ENCODE data around the gene TSTD1. TPM values are rescaled to one million over a fixed set of nuclear protein-coding genes. Genes with fewer than 3 reads are reported as not detected.

The TSTD1 gene
- total and polyA plus RNA-seq, 2 of the 8 experiments (the other 6 are each of a cell fraction or from before 2014, with no cell fraction given), result 60.9 to 314 TPM

GRCh38 chr1:160999376-160999775, 39.4 kb downstream of the TSTD1 start:
- Histone ChIP-seq H2AFZ (ENCODE audit: low read length) (no peak overlapping the region), H3K4me3 (ENCODE audit: extremely low read depth in 1 of 4, insufficient read depth in 2 of 4, low read depth in 3 of 4, low read length in 4 of 4) (no peak overlapping the region), H3K27me3 (replicated peaks in 1 of 4; ENCODE audit: control insufficient read depth in 3 of 4, extremely low read depth in 1 of 4, insufficient read depth in 3 of 4, low read length in 3 of 4) (no peaks in the 10 kb centered on the region), H3K4ac (replicated peaks; ENCODE audit: insufficient read length, low read depth, low read length) (no peak overlapping the region), H4K20me1 (replicated peaks in 1 of 2; ENCODE audit: control insufficient read depth in 1 of 2, insufficient read depth in 2 of 2, low read length in 2 of 2) (peaks cover 0 to 16% of the 10 kb centered on the region in 2 experiments), H3K14ac (ENCODE audit: insufficient read length) (no peak overlapping the region), H2BK12ac (ENCODE audit: low read depth, low read length) (no peak overlapping the region), H3K4me1 (replicated peaks in 1 of 4; ENCODE audit: control insufficient read depth in 3 of 4, insufficient read depth in 4 of 4, low read length in 3 of 4) (peaks cover 0 to 3% (median 0%) of the 10 kb centered on the region in 4 experiments; a peak in 1 of 7 replicates), H2BK120ac (replicated peaks; ENCODE audit: low read depth, low read length) (no peak overlapping the region), H2BK15ac (ENCODE audit: low read length) (no peak overlapping the region), H3K18ac (ENCODE audit: extremely low read depth, low read length) (no peak overlapping the region), H4K8ac (ENCODE audit: extremely low read depth, insufficient read depth, low read length) (no peak overlapping the region; the same call in 1 of the 2 replicates), H2BK20ac (ENCODE audit: low read length) (no peak overlapping the region), H3K4me2 (ENCODE audit: insufficient read depth in 1 of 2, low read depth in 2 of 2, low read length in 2 of 2) (no peak overlapping the region), H3K79me1 (ENCODE audit: low read depth, low read length) (peaks cover 4% of the 10 kb centered on the region), H3K79me2 (ENCODE audit: control insufficient read depth in 1 of 2, insufficient read depth in 2 of 2, low read length in 2 of 2) (peaks cover 0 to 25% of the 10 kb centered on the region in 2 experiments; a peak in 3 of 4 replicates), H3K9ac (replicated peaks in 1 of 4; ENCODE audit: extremely low read depth in 1 of 4, low read depth in 3 of 4, low read length in 3 of 4) (no peak overlapping the region), H3K56ac (replicated peaks; ENCODE audit: insufficient read length, low read depth, low read length) (no peak overlapping the region), H3K23me2 (ENCODE audit: low read depth, low read length) (no peaks in the 10 kb centered on the region), H3K9me3 (ENCODE audit: insufficient read depth in 2 of 2, low read depth in 1 of 2, low read length in 1 of 2) (no peaks in the 10 kb centered on the region), H3K36me3 (ENCODE audit: control insufficient read depth in 2 of 4, insufficient read depth in 4 of 4, low read length in 3 of 4) (peaks cover 33 to 58% (median 38%) of the 10 kb centered on the region in 4 experiments), H4K91ac (replicated peaks; ENCODE audit: insufficient read length, low read length) (no peak overlapping the region), H3K23ac (ENCODE audit: insufficient read length) (no peak overlapping the region), H4K5ac (ENCODE audit: insufficient read length, low read depth, low read length) (no peak overlapping the region), H2BK5ac (ENCODE audit: low read depth, low read length) (no peak overlapping the region), H2AK5ac (ENCODE audit: low read depth, low read length) (no peak overlapping the region), H3K27ac (ENCODE audit: low read depth, low read length) (no peak overlapping the region)
- no peak for FAIRE-seq
- DNase-seq (ENCODE audit: low read depth in 1 of 2, low spot score in 2 of 2), result no peak
- ChIA-PET CTCF (ENCODE audit: partially characterized antibody) (interaction anchor here (0.7 to 5.1 kb wide), 9 partner anchors 12 to 165 kb away, joined by 3 to 58 read pairs (median 4); partner anchors contain the start of genes F11R and KLHDC9), POLR2A (ENCODE audit: partially characterized antibody) (interaction anchor here (0.9 to 1.8 kb wide), 2 partner anchors 21 to 39 kb away, joined by 3 to 5 read pairs; partner anchors contain the start of gene F11R)
- WGBS, 2 experiments (ENCODE audit: extremely low coverage in 1 of 2, insufficient coverage in 1 of 2, insufficient read length in 1 of 2, insufficient replicate concordance in 2 of 2, low coverage in 1 of 2, low lambda C conversion rate in 2 of 2, missing lambda C conversion rate in 1 of 2), result 92% methylated on average over 5 of the region's 5 CpGs; no CpG with 5 or more reads in 1 of the 2 experiments
- no peak for TF ChIP-seq ASH2L (IDR thresholded peaks at IDR 0.05; ENCODE audit: low read length)
- TF ChIP-seq NRF1 (IDR thresholded peaks at IDR 0.05; ENCODE audit: low read depth, low read length), result no peak
- no peak for TF ChIP-seq TCF12 (IDR thresholded peaks at IDR 0.05; ENCODE audit: low read depth, low read length)
- TF ChIP-seq SRF (IDR thresholded peaks at IDR 0.05; ENCODE audit: low read depth, low read length), result no peak

Measured in H1 (cell line).